Activated naive CD4-positive, alpha-beta T cell treated with anti-CD3 and anti-CD28 coated beads, Interleukin-2, amount 50 U/mL, for 24 hours (primary cell): Measurements from ENCODE around the gene NIT1.
A peak's percentile ranks its signal among the peaks of the same experiment; 100 is the strongest.
"Not testable (repeated sequence)": the region's sequence is repeated elsewhere in the genome, so short reads cannot be mapped to it uniquely, and the experiment has no call there.

Experiments
- H3K27ac Mint-ChIP-seq: one replicate; pipeline ENCODE4 v1.8.0; 2021; ENCODE audit warnings: mild to moderate bottlenecking, mixed read lengths
- H3K27me3 Mint-ChIP-seq: one replicate; pipeline ENCODE4 v1.8.0; 2021; ENCODE audit warnings: mixed read lengths
- H3K36me3 Mint-ChIP-seq: one replicate; pipeline ENCODE4 v1.8.0; 2021; ENCODE audit warnings: mixed read lengths
- H3K4me1 Mint-ChIP-seq: one replicate; pipeline ENCODE4 v1.8.0; 2021; ENCODE audit warnings: mixed read lengths
- H3K4me3 Mint-ChIP-seq: one replicate; pipeline ENCODE4 v1.8.0; 2021; ENCODE audit warnings: mild to moderate bottlenecking, mixed read lengths
- H3K9me3 Mint-ChIP-seq: one replicate; pipeline ENCODE4 v1.8.0; 2021; ENCODE audit warnings: mixed read lengths

NIT1 gene

GRCh38 chr1:161092621-161093028 is 25.3 kb upstream of the NIT1 start:
- Mint-ChIP-seq H3K27ac (peak overlapping the region; percentile 88), H3K27me3 (no peaks in the 10 kb centered on the region), H3K9me3 (no peaks in the 10 kb centered on the region), H3K4me3 (peak overlapping the region; percentile 63), H3K36me3 (no peaks in the 10 kb centered on the region), H3K4me1 (peaks cover 56% of the 10 kb centered on the region)

- no peaks in the 10 kb centered on the region for H3K27me3 Mint-ChIP-seq
- H3K27ac Mint-ChIP-seq = no peak overlapping the region
- H3K4me3 Mint-ChIP-seq = peak overlapping the region; percentile 13
- H3K4me1 Mint-ChIP-seq = peaks cover 69% of the 10 kb centered on the region
- H3K9me3 Mint-ChIP-seq = no peaks in the 10 kb centered on the region
- peaks cover 2% of the 10 kb centered on the region for H3K36me3 Mint-ChIP-seq
These were observed 23.4 kb upstream of the NIT1 start for GRCh38 chr1:161094481-161094880.

GRCh38 chr1:161095230-161095629 is 22.7 kb upstream of the NIT1 start:
- peaks cover 2% of the 10 kb centered on the region for H3K36me3 Mint-ChIP-seq
- H3K4me1 Mint-ChIP-seq = peaks cover 68% of the 10 kb centered on the region
- H3K27ac Mint-ChIP-seq = peak overlapping the region; percentile 41
- H3K27me3 Mint-ChIP-seq = no peaks in the 10 kb centered on the region
- H3K9me3 Mint-ChIP-seq = no peaks in the 10 kb centered on the region
- H3K4me3 Mint-ChIP-seq = no peak overlapping the region

- Mint-ChIP-seq H3K9me3 (no peaks in the 10 kb centered on the region), H3K4me1 (peaks cover 64% of the 10 kb centered on the region), H3K36me3 (peaks cover 2% of the 10 kb centered on the region), H3K4me3 (peak overlapping the region; percentile 28), H3K27ac (no peak overlapping the region), H3K27me3 (no peaks in the 10 kb centered on the region)
These were observed 21.9 kb upstream of the NIT1 start for GRCh38 chr1:161096015-161096414.

- H3K36me3 Mint-ChIP-seq = peaks cover 2% of the 10 kb centered on the region
- H3K4me1 Mint-ChIP-seq = peaks cover 63% of the 10 kb centered on the region
- H3K27ac Mint-ChIP-seq = peak overlapping the region; percentile 60
- H3K4me3 Mint-ChIP-seq = peak overlapping the region; percentile 28
- H3K9me3 Mint-ChIP-seq = no peaks in the 10 kb centered on the region
- H3K27me3 Mint-ChIP-seq = no peaks in the 10 kb centered on the region
These were observed 21.4 kb upstream of the NIT1 start for GRCh38 chr1:161096530-161096929.

- H3K27ac Mint-ChIP-seq = peak within 1 kb of the TSS; percentile 98
- H3K27me3 Mint-ChIP-seq = no peaks in the 10 kb centered on the region
- peak within 1 kb of the TSS; percentile 89 for H3K4me3 Mint-ChIP-seq
- H3K4me1 Mint-ChIP-seq = peaks cover 43% of the 10 kb centered on the region
- no peaks in the 10 kb centered on the region for H3K9me3 Mint-ChIP-seq
- peaks cover 2% of the 10 kb centered on the region for H3K36me3 Mint-ChIP-seq
These were observed 19.5 kb upstream of the NIT1 start, which contains the start of gene KLHDC9 for GRCh38 chr1:161098210-161099068. KLHDC9 (plus strand) TSS chr1:161098361; CDS start chr1:161098536, 175 bp downstream.

GRCh38 chr1:161099090-161099802 is 18.7 kb upstream of the NIT1 start:
- no peaks in the 10 kb centered on the region for H3K27me3 Mint-ChIP-seq
- H3K4me1 Mint-ChIP-seq = peaks cover 42% of the 10 kb centered on the region
- H3K9me3 Mint-ChIP-seq = no peaks in the 10 kb centered on the region
- peak overlapping the region; percentile 88 for H3K27ac Mint-ChIP-seq
- H3K36me3 Mint-ChIP-seq = peaks cover 2% of the 10 kb centered on the region
- peak overlapping the region; percentile 86 for H3K4me3 Mint-ChIP-seq

GRCh38 chr1:161100556-161100955 is 17.3 kb upstream of the NIT1 start:
- Mint-ChIP-seq H3K4me1 (peaks cover 41% of the 10 kb centered on the region), H3K27ac (no peak overlapping the region), H3K4me3 (no peak overlapping the region), H3K36me3 (peaks cover 4% of the 10 kb centered on the region), H3K27me3 (no peaks in the 10 kb centered on the region), H3K9me3 (no peaks in the 10 kb centered on the region)

- H3K4me3 Mint-ChIP-seq = no peak overlapping the region
These were observed 11.5 kb upstream of the NIT1 start for GRCh38 chr1:161106431-161106830.

GRCh38 chr1:161111117-161111516 is 6.8 kb upstream of the NIT1 start:
- H3K4me3 Mint-ChIP-seq = no peak overlapping the region

More at GRCh38 chr1:161106431-161106830, 11.5 kb upstream of the NIT1 start:
- Mint-ChIP-seq H3K27me3 (no peaks in the 10 kb centered on the region), H3K4me1 (peaks cover 35% of the 10 kb centered on the region), H3K36me3 (peaks cover 12% of the 10 kb centered on the region), H3K27ac (no peak overlapping the region), H3K9me3 (no peaks in the 10 kb centered on the region)

GRCh38 chr1:161111527-161111926 is 6.4 kb upstream of the NIT1 start:
- H3K36me3 Mint-ChIP-seq = peaks cover 15% of the 10 kb centered on the region
- no peak overlapping the region for H3K27ac Mint-ChIP-seq
- H3K4me1 Mint-ChIP-seq = peaks cover 59% of the 10 kb centered on the region
- H3K4me3 Mint-ChIP-seq = no peak overlapping the region
- no peaks in the 10 kb centered on the region for H3K9me3 Mint-ChIP-seq
- no peaks in the 10 kb centered on the region for H3K27me3 Mint-ChIP-seq

More at GRCh38 chr1:161111117-161111516, 6.8 kb upstream of the NIT1 start:
- H3K36me3 Mint-ChIP-seq = peaks cover 17% of the 10 kb centered on the region
- H3K4me1 Mint-ChIP-seq = peaks cover 59% of the 10 kb centered on the region
- H3K27ac Mint-ChIP-seq = no peak overlapping the region
- no peaks in the 10 kb centered on the region for H3K9me3 Mint-ChIP-seq
- no peaks in the 10 kb centered on the region for H3K27me3 Mint-ChIP-seq

- Mint-ChIP-seq H3K4me3 (peak overlapping the region; percentile 31), H3K27me3 (no peaks in the 10 kb centered on the region), H3K9me3 (no peaks in the 10 kb centered on the region), H3K4me1 (peaks cover 67% of the 10 kb centered on the region), H3K27ac (peak overlapping the region; percentile 7), H3K36me3 (peaks cover 16% of the 10 kb centered on the region)
These were observed 4.0 kb upstream of the NIT1 start for GRCh38 chr1:161113915-161114314.

- H3K27ac Mint-ChIP-seq = peak overlapping the region; percentile 24
- H3K9me3 Mint-ChIP-seq = no peaks in the 10 kb centered on the region
- no peaks in the 10 kb centered on the region for H3K27me3 Mint-ChIP-seq
- H3K36me3 Mint-ChIP-seq = peaks cover 13% of the 10 kb centered on the region
- peak overlapping the region; percentile 31 for H3K4me3 Mint-ChIP-seq
- H3K4me1 Mint-ChIP-seq = peaks cover 67% of the 10 kb centered on the region
These were observed 3.3 kb upstream of the NIT1 start for GRCh38 chr1:161114556-161114955.

- Mint-ChIP-seq H3K9me3 (no peaks in the 10 kb centered on the region), H3K27me3 (no peaks in the 10 kb centered on the region), H3K36me3 (peaks cover 13% of the 10 kb centered on the region), H3K4me1 (peaks cover 74% of the 10 kb centered on the region), H3K27ac (peak overlapping the region; percentile 61), H3K4me3 (peak overlapping the region; percentile 90)
These were observed 2.7 kb upstream of the NIT1 start for GRCh38 chr1:161115132-161115711.

- H3K4me1 Mint-ChIP-seq = peaks cover 79% of the 10 kb centered on the region
- H3K27me3 Mint-ChIP-seq, H3K9me3 Mint-ChIP-seq: not testable (repeated sequence)
- peaks cover 13% of the 10 kb centered on the region for H3K36me3 Mint-ChIP-seq
- H3K4me3 Mint-ChIP-seq = peak overlapping the region; percentile 90
- H3K27ac Mint-ChIP-seq = peak overlapping the region; percentile 61
These were observed 1.9 kb upstream of the NIT1 start for GRCh38 chr1:161115961-161116360.
